Tibial nerve (tissue), 4 donors: ENCODE results near the gene TOPBP1.

Source experiments
- EP300 ChIP-seq, 2 donors: sonication (generic); formaldehyde crosslinking; IDR thresholded peaks; one replicate each; pipeline ENCODE4 v1.6.1; 2017; ENCODE audit warnings: antibody characterized with exemption in 2 of 2, mild to moderate bottlenecking in 1 of 2
- POLR2A ChIP-seq, 2 donors: fragments of 450-650 bp; IDR thresholded peaks; one replicate each; pipeline ENCODE4 v1.6.1; 2017; ENCODE audit warnings: antibody characterized with exemption in 2 of 2, mild to moderate bottlenecking in 2 of 2, moderate library complexity in 2 of 2
- TF ChIP-seq, protein P1 (sequence below), 5 experiments: fragments of 200-600 bp in 3 of 5; fragments of 450-650 bp in 2 of 5; sonication (generic) in 3 of 5; IDR thresholded peaks; one replicate each; pipeline ENCODE4 v1.5.1; 2016 to 2019; ENCODE audit warnings: antibody characterized with exemption in 5 of 5, mild to moderate bottlenecking in 3 of 5, moderate library complexity in 2 of 5

- TF ChIP-seq, protein P1, sequence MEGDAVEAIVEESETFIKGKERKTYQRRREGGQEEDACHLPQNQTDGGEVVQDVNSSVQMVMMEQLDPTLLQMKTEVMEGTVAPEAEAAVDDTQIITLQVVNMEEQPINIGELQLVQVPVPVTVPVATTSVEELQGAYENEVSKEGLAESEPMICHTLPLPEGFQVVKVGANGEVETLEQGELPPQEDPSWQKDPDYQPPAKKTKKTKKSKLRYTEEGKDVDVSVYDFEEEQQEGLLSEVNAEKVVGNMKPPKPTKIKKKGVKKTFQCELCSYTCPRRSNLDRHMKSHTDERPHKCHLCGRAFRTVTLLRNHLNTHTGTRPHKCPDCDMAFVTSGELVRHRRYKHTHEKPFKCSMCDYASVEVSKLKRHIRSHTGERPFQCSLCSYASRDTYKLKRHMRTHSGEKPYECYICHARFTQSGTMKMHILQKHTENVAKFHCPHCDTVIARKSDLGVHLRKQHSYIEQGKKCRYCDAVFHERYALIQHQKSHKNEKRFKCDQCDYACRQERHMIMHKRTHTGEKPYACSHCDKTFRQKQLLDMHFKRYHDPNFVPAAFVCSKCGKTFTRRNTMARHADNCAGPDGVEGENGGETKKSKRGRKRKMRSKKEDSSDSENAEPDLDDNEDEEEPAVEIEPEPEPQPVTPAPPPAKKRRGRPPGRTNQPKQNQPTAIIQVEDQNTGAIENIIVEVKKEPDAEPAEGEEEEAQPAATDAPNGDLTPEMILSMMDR (IDR thresholded peaks at IDR 0.05), result no peak
- TF ChIP-seq EP300 (IDR thresholded peaks at IDR 0.05) (no peak), POLR2A (IDR thresholded peaks at IDR 0.05) (no peak)
Observed at GRCh38 chr3:133701435-133702358, 40.0 kb upstream of the TOPBP1 start.
